HG02623 (cell line): ENCODE measurements around the gene STAB2.

ENCODE experiments used
- ATAC-seq: cut with Tn5 transposase; IDR thresholded peaks from one replicate; pipeline ENCODE4 v1.9.1; 2021; ENCODE audit warnings: moderate library complexity; ENCODE audit not compliant: unreplicated experiment

The STAB2 gene

GRCh38 chr12:103735291-103735690 is 148.2 kb downstream of the STAB2 start:
- ATAC-seq = no peak

GRCh38 chr12:103736572-103736971 is 149.5 kb downstream of the STAB2 start:
- ATAC-seq = no peak

DNA sequence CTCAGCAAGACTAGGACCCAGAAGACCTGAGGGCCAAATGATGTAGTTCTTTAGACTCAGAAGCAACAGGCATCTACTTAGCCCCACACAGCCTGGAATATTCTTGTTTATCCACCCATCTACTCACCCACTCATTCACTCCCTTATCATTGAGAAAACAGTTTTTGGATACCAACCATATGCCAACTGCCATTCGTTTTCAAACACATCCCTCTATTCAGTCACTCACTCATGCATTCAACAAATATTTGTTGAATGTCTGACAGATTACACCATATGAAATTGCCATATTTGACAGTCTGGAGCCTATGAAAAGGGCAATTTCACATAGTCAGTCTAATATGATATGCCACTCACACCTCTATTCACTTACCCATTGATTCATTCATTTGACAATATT is 150.8 kb downstream of the STAB2 start:
- no peak for ATAC-seq

GRCh38 chr12:103742349-103742932 is 155.4 kb downstream of the STAB2 start:
- ATAC-seq = no peak

DNA sequence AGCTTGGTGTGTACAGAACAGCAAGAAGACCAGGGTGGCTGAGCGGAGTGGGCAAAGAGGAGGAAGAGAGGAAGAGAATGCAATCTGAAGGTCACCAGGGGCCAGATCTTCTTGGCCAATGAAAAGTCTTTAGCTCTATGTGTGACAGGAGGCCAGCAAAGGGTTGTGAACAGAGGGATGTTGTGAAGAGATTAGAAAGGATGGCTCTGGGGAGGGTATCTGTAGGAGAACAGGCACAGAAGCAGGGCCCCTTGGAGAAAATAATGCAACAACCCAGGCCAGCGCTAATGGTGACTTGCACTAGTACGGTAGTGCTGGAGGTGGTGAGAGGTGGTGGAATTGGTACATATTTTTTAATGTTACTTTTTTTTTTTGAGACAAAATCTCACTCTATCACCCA is 156.7 kb downstream of the STAB2 start:
- no peak for ATAC-seq

- no peak for ATAC-seq
Observed at GRCh38 chr12:103745962-103746361, 158.9 kb downstream of the STAB2 start.

- ATAC-seq = no peak
Observed at GRCh38 chr12:103748002-103748401, 160.9 kb downstream of the STAB2 start.

- no peak for ATAC-seq
Observed at GRCh38 chr12:103748875-103749274, 161.8 kb downstream of the STAB2 start.

- no peak for ATAC-seq
Observed at GRCh38 chr12:103751171-103751570, 164.1 kb downstream of the STAB2 start.

DNA sequence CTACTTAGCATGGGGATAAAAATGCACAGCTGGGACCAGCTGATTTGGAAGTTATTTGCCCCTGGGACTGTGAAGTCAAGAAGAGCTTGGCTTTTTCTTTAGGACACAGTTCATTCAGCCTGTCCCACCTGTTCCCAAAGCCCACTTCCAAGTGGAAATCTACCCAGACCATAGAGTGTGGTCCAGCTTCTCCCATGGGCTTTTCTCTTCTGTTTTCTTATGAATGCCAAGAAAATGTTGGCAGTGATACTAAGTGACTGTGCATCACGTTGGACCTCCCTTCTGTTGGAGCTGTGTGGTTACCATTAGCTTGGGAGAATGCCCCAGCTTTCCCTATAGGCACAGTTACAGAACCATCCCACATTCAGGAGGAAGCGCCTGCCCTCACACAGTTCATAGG is 164.5 kb downstream of the STAB2 start:
- ATAC-seq = no peak

- no peak for ATAC-seq
Observed at GRCh38 chr12:103755425-103755824, 168.4 kb downstream of the STAB2 start.

DNA sequence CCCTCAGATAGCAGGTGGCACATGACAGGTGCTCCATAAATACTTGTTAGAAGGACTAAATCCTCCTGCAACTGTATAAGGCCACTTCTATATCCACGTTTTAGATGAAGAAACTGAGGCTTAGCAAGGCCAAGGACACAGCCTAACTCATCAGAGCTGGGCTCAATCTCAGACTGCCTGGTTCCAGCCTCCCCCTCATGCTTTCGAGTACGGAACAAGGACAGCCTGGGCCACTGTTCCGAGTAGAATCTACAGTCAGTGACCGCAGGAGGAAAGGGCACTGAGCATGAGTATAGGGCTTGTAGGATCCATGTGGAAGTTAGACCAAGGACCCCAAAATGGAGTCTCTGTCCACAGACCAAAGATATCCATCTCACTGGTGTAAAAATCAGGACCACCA is 169.4 kb downstream of the STAB2 start:
- ATAC-seq = no peak

DNA sequence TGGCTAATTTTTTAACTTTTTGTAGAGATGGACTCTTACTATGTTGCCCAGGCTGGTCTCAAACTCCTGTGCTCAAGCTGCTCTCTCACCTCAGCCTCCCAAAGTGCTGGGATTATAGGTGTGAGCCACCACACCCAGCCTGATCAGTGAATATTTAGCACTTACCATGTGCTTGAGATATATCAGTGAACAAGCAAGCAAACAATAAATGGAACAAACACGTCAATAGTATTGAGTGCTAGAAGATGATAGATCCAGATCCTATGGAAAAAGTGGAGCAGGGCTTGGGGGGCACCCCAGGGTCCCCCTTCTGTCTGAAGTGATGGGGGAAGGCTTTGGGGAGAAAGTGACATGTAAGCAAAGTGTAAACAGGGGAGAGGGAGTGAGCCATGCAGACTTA is 170.2 kb downstream of the STAB2 start:
- ATAC-seq = no peak

DNA sequence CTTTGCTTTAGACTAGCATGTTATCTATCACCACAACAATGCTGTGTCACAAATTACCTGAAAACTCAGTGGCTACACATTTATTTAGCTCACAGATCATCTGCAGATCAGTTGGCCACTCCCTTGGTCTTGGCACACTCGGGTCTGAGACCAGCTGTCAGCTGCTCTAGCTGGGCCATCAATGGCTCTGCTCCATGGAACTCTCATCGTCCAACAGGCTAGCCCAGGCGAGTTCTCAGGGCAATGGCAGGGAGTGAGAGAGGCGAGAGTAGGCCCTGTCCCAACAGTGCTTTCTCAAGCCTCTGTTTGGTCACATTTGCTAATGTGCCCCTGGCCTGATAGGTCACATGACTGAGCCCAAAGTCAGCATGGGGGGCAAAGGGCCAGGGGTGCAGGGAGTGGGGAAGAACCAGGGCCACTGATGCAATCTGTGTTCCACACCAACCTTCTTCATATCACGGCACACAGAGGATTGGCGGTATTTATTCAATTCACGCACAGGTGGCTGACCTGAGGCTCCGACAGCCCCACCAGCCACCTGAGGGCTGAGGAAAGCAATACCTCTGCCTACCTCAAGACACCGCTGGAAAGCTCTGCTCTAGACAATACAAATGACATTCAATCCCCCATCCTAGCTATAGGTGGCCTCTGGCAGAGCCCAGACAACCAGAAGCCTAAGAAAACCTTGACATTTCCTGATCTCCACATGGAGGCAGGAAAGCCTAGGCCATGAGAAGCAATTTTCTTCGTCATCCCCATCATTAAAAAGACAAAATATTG is 171.4 kb downstream of the STAB2 start:
- no peak for ATAC-seq

- no peak for ATAC-seq
Observed at GRCh38 chr12:103762473-103762872, 175.4 kb downstream of the STAB2 start.

DNA sequence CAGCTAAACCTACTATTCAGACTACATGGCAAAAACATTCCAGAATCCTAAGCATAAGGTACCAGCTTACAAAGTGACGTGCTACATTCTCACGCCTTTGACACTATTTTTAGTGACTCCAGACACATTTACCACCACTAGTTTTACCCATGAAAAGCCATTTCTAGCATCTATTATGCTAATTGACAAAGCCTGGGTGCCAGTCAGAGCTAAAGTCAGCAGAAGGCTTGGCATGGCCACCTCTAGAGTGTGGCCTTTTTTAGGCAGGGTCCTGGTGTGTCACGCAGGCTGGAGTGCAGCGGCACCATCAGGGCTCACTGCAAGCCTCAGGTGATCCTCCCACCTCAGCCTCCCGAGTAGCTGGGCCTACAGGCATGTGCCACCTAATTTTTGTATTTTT is 178.2 kb downstream of the STAB2 start:
- ATAC-seq = no peak

DNA sequence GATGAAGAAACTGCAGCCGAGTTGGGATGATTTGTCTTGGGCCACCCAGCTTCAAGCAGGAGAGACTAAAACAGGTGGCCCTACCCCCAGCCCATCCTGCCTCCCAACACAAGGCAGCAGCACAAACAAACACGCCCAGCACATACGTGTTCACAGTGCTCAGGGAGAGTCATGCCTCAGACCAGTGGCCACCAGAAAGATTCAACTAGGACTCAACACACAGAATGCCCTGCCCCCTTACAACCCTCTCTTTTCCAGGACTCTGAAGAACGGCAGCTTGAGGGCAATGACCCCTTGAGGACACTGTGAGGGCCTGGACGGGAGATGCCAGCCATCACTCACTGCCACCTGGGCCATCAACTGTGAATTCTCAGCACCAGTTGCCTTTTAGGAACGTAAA is 179.0 kb downstream of the STAB2 start:
- ATAC-seq = no peak

- no peak for ATAC-seq
Observed at GRCh38 chr12:103768467-103769123, 181.5 kb downstream of the STAB2 start.

DNA sequence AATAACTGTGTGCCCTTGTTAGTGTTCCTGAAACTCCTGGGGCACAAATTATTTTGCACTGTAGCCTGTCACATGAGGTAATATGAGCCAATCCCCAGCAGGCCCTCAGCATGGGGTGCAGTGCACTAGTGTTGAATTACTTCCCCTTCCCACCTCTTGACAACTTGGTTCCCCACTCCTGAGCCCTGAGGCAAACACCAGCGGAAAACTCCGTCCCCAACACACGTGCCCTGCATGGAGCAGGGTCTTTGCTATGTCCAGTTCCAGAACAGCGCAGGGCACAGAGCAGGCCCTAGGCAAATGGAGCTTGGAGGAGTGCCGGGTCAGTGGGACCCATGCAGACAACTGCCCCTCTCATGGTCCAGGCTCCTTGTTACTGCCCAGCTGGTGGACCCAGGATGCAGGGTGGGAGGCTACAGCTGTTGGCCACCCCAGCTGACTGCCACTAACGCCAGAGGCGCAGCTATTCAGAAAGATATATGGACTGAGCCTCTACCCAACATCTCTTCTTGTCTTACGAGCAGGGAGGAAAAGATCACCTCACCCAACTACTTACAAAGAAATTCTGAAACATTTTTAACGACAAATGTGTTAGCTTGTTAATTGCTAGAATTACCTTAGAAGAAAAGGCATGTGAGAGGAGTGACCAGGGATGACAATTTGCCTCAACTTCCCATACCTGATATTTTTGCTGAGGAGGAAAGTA is 182.3 kb downstream of the STAB2 start:
- no peak for ATAC-seq

GRCh38 chr12:103771466-103771865 is 184.4 kb downstream of the STAB2 start:
- ATAC-seq = no peak

DNA sequence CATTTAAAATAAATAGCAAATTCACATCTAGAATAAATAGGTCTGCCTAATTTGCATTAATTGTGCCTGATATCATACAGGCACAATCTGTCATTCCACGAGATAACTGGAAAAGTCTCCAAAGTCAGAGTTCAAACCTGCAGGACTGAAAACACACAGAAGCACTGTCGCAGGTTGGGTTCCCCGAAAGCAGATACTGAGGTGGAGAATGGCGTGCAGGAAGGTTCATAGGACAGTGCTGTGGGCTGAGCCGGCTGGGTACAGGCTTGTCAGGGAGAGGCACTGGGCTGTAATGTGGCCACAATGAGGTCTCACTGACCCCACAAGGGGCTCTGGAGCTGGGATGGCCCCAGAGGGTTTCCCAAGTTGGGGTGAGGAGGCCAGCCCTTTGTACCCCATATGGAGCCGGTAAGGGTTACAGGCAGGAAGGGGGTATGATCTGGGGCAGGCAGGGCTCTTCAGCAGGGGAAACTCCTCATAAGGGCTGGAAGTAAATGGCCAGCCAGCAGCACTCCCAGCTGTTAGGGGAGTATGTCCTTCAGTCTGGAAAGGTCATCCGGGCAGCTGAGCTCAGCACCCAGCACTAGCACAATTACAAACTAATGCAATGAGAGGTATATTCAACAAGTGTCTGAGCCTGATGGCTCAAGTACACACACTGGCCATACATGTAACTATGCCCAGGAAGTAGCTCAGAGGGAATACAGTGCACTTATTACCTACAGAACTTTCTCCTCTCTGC is 185.5 kb downstream of the STAB2 start:
- no peak for ATAC-seq
